ENCODE data around the gene EXOC2.
A peak's percentile ranks its signal among the peaks of the same experiment; 100 is the strongest.

EXOC2 gene

DNA sequence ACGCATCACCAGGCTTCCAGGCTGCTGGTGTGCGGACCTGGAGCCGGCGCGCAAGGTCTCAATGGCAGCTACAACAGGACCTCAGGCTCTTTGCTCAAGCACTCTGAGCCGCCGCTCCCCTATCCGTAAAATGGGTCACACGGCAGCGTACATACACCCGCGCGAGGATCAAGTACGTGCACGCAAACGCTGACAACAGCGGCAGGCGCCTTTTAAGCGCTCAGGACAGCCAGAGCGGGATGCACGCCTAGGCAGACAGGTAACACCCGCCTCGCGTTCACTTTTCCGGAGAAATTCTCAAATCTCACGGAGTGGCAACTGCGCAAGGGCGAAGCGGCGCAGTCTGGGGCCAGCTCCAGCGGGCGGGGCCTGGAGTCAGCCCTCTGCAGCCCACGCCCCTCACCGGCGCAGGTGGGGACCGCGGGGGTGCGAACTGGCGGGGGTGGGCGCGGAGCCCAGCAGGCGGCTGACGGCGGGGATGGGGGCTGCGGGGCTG lies 535 bp downstream of the EXOC2 start:
- Histone ChIP-seq H2AFZ (ENCODE audit: low read depth, low read length) (no peak overlapping the region), H3K9me3 (ENCODE audit: insufficient read depth, low read length) (no peaks in the 10 kb centered on the region)

DNA sequence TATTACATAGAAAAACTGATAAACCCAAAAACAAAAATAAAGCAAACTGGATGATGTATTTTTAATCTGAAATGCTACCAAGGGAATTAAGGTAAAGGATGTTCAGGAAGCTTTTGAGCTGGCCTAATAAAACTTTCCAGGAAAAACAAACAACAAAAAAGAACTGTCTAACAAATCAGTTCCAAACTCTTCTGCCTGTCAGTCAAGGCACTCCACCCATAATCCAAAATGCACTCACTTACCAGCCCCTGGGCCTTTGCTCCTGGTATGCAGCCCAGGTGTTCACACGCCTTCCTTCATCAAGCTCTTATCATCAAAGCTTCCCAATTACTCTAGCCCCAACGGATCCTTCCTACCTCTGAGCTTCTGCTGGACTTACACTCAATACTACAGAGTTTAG lies 3.7 kb downstream of the EXOC2 start:
- TF ChIP-seq, protein P1, sequence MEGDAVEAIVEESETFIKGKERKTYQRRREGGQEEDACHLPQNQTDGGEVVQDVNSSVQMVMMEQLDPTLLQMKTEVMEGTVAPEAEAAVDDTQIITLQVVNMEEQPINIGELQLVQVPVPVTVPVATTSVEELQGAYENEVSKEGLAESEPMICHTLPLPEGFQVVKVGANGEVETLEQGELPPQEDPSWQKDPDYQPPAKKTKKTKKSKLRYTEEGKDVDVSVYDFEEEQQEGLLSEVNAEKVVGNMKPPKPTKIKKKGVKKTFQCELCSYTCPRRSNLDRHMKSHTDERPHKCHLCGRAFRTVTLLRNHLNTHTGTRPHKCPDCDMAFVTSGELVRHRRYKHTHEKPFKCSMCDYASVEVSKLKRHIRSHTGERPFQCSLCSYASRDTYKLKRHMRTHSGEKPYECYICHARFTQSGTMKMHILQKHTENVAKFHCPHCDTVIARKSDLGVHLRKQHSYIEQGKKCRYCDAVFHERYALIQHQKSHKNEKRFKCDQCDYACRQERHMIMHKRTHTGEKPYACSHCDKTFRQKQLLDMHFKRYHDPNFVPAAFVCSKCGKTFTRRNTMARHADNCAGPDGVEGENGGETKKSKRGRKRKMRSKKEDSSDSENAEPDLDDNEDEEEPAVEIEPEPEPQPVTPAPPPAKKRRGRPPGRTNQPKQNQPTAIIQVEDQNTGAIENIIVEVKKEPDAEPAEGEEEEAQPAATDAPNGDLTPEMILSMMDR (IDR thresholded peaks at IDR 0.05; ENCODE audit: low read depth, low read length), result no peak
- Histone ChIP-seq H3K4me2 (ENCODE audit: low read length) (no peak overlapping the region), H3K9me3 (ENCODE audit: insufficient read depth, low read length) (no peaks in the 10 kb centered on the region)

More for the DNA sequence above, 535 bp downstream of the EXOC2 start:
- Histone ChIP-seq H3K4me3 (ENCODE audit: low read length) (peak overlapping the region; percentile 79), H3K4me2 (ENCODE audit: low read length) (peak overlapping the region; percentile 72), H4K20me1 (ENCODE audit: insufficient read depth, low read length) (no peaks in the 10 kb centered on the region), H3K79me2 (ENCODE audit: low read length) (peaks cover 28% of the 10 kb centered on the region), H3K4me1 (ENCODE audit: low read length) (peaks cover 13% of the 10 kb centered on the region), H3K27ac (ENCODE audit: low read length) (peak overlapping the region; percentile 16), H3K36me3 (replicated peaks; ENCODE audit: low read depth, low read length) (peaks cover 5% of the 10 kb centered on the region), H3K27me3 (ENCODE audit: low read depth, low read length) (no peaks in the 10 kb centered on the region), H3K9ac (ENCODE audit: low read length) (peak overlapping the region; percentile 77)
- TF ChIP-seq, protein P1 (IDR thresholded peaks at IDR 0.05; ENCODE audit: low read depth, low read length), result no peak
- no peak for TF ChIP-seq EZH2phosphoT487 (IDR thresholded peaks at IDR 0.05; ENCODE audit: low read depth)

GRCh38 chr6:686497-686896 lies 6.4 kb downstream of the EXOC2 start:
- no peak overlapping the region for H3K4me2 ChIP-seq (ENCODE audit: low read length)
- no peaks in the 10 kb centered on the region for H3K27me3 ChIP-seq (ENCODE audit: low read depth, low read length)
- no peak overlapping the region for H3K27ac ChIP-seq (ENCODE audit: low read length)
- H4K20me1 ChIP-seq (ENCODE audit: insufficient read depth, low read length), result no peaks in the 10 kb centered on the region
- no peak overlapping the region for H3K4me3 ChIP-seq (ENCODE audit: low read length)
- H2AFZ ChIP-seq (ENCODE audit: low read depth, low read length), result no peak overlapping the region
- TF ChIP-seq, protein P1 (IDR thresholded peaks at IDR 0.05; ENCODE audit: low read depth, low read length), result peak; percentile 29
- TF ChIP-seq EZH2phosphoT487 (IDR thresholded peaks at IDR 0.05; ENCODE audit: low read depth), result no peak
- H3K36me3 ChIP-seq (replicated peaks; ENCODE audit: low read depth, low read length), result peaks cover 11% of the 10 kb centered on the region
- H3K9me3 ChIP-seq (ENCODE audit: insufficient read depth, low read length), result no peaks in the 10 kb centered on the region
- H3K9ac ChIP-seq (ENCODE audit: low read length), result no peak overlapping the region
- peaks cover 35% of the 10 kb centered on the region for H3K4me1 ChIP-seq (ENCODE audit: low read length)
- H3K79me2 ChIP-seq (ENCODE audit: low read length), result peaks cover 57% of the 10 kb centered on the region

More for the DNA sequence above, 3.7 kb downstream of the EXOC2 start:
- no peak overlapping the region for H3K9ac ChIP-seq (ENCODE audit: low read length)
- H4K20me1 ChIP-seq (ENCODE audit: insufficient read depth, low read length), result no peaks in the 10 kb centered on the region
- H3K4me1 ChIP-seq (ENCODE audit: low read length), result peaks cover 29% of the 10 kb centered on the region
- H3K4me3 ChIP-seq (ENCODE audit: low read length), result no peak overlapping the region
- no peak overlapping the region for H3K27ac ChIP-seq (ENCODE audit: low read length)
- H3K36me3 ChIP-seq (replicated peaks; ENCODE audit: low read depth, low read length), result peaks cover 5% of the 10 kb centered on the region
- no peaks in the 10 kb centered on the region for H3K27me3 ChIP-seq (ENCODE audit: low read depth, low read length)
- H3K79me2 ChIP-seq (ENCODE audit: low read length), result peaks cover 43% of the 10 kb centered on the region
- H2AFZ ChIP-seq (ENCODE audit: low read depth, low read length), result no peak overlapping the region

DNA sequence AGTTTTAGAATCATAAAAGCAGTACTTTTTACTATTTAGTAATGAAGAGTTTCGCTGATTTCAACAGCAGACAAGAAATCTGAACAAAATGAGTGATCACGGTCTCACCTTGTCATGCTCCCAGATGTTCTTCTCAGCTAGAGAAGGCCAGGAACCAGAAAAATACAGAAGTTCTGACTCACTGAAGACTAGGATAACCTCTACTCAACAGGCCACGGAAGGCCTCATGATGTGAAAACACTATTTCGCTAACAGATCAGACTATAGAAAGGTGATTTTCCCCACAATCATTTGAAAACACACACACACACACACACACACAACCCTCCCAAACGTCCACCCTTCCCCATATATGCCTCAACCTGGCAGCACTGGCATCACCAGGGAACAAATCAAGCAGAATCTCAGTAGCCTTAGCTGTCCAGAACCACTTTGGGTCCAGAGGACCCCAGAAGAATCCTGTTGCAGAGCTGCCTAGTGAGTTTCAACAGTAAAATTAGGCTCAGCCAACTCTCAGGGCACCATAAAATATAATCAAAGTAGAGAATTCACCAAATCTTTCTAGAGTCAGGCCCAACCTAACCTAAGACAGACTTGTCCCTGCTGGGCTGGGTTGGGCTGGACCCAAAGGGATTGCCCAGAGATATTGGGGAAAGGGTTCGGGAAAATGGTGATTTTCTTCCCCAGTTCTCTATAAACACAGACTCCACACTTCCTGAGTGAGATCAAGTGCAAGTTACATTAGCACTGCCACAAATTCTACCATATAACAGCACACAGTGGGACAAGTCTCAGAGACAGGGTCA lies 7.9 kb downstream of the EXOC2 start:
- TF ChIP-seq, protein P1 (IDR thresholded peaks at IDR 0.05; ENCODE audit: low read depth, low read length), result no peak
- TF ChIP-seq EZH2phosphoT487 (IDR thresholded peaks at IDR 0.05; ENCODE audit: low read depth), result no peak
- peak overlapping the region; percentile 99 for H3K27ac ChIP-seq (ENCODE audit: low read length)
- peaks cover 52% of the 10 kb centered on the region for H3K79me2 ChIP-seq (ENCODE audit: low read length)
- H3K4me2 ChIP-seq (ENCODE audit: low read length), result peak overlapping the region; percentile 88
- H4K20me1 ChIP-seq (ENCODE audit: insufficient read depth, low read length), result no peaks in the 10 kb centered on the region
- peaks cover 10% of the 10 kb centered on the region for H3K36me3 ChIP-seq (replicated peaks; ENCODE audit: low read depth, low read length)
- peak overlapping the region; percentile 65 for H3K4me3 ChIP-seq (ENCODE audit: low read length)
- peak overlapping the region; percentile 71 for H3K9ac ChIP-seq (ENCODE audit: low read length)
- H3K27me3 ChIP-seq (ENCODE audit: low read depth, low read length), result no peaks in the 10 kb centered on the region
- H3K9me3 ChIP-seq (ENCODE audit: insufficient read depth, low read length), result no peaks in the 10 kb centered on the region
- H3K4me1 ChIP-seq (ENCODE audit: low read length), result peaks cover 29% of the 10 kb centered on the region
- H2AFZ ChIP-seq (ENCODE audit: low read depth, low read length), result no peak overlapping the region
